Stimulated activated CD8-positive, alpha-beta memory T cell treated with anti-CD3 and anti-CD28 coated beads, Interleukin-15, amount 100 ng/mL, for 48 hours (primary cell): Measurements from ENCODE around the gene TEX29.

Experiments used
- DNase-seq, 2 donors: peaks; one replicate each; pipeline ENCODE4 v3.0.0-alpha.2; 2020; ENCODE audit warnings: low read depth in 2 of 2

TEX29 gene

DNA sequence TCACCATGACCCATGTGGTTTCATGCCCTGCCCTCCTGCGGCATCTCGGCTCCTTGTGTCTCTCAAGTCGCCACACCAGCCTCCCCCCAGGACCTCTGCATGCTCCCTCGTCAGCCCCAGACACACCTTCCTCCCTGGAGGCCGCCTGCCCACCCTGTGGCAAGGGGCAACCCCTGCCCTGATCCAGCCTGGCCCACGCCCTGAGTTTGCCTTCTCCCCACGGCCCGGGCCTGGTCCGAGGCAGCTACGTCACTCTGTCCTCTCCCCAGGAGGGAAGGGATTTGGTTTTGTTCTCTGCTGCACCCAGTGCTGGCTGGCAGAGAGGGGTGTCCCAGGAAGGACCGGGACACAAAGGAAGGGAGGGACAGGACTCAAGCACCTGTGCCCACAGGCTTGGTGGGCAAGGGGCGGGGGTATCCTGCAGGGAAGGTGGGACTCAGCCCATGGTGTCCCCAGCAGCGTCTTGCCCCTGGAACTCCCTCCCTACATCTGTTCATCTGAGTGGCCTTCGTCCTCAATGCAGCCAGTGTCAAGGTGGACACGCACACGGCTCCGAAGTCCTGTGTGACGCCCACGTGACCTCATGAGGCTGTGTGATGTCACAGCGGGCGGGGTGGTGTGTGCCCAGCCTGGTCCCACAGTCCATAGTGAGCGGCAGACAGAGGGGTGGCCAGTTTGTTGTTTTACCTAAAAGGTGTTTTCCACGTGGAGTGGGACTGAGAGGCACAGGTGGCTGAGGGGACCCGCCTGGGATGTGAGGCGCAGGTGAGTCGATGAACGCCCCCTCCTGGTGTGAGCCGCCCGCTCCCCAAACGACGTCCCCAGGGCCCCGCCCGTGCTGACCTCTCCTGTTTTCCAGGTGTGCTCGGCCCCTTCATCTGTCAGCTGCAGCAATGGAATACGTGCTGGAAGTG lies at the start of gene TEX29:
TSS of gene TEX29 (plus strand) at position 645 of the 914 bp plus-strand sequence. CDS start at position 894, 249 bp downstream.
- no peak for DNase-seq

DNA sequence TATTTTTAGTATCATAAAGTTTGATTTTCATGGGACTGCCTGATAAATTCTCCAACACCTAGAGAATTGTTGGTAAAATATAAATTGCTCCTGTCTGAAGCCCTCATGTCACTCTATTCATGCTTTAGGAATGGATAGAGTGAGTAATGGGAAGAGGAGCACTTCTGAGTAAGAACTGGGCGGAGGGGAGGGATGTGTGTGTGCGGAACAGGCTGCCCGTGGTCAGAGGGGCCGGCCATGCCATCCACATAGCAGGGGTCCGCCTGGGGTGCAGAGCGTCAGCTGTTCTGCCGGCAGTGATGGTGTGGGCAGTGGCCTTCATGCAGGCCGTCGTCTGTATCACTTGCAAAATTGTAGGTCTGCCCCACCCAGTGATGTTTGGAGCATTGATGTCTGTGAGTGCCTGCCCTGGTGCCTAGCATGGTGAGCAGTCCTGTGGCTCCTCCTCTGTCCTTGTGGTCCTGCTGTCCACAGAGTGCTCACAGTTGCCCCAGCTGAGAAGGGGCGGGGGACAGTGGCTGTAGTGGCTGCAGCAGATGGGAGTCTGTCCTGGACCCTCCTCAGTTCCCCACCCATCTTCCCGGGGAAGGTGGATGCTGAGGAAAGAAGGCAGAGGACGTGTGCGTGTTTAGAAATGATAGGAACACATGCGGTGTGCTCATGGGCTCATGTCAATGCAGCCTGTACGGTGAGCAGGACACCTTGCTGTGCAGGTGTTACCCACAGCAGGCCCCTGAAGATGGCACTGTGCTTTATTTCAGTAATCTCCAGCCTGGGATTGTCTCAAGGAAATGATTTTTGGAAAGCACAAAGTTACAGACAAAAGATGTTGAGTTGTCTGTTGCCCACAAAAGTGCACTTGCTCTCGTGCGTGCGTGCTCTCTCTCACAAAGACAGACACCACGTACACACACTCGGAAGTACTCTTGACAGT lies 49.4 kb upstream of the TEX29 start:
- no peak for DNase-seq

DNA sequence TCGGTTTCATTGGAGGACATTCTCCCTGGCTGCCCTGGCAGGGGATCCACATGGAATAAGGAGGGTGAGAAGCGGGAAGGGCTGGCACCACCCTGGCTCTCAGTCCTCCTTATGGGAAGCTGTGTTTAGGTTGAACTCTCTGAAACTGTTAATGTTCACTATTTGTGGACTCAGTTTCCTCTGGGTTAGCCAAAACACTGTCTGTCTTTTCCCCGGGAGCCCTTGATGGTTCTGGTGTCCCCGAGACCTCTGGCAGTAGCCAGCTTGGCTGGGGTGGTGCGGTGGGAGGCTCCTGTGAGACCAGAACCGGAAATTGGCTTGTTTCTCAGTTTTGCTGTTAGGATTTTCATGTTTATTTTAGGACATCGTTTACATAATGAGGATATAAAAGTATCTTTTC lies 48.3 kb upstream of the TEX29 start:
- DNase-seq, result no peak

DNA sequence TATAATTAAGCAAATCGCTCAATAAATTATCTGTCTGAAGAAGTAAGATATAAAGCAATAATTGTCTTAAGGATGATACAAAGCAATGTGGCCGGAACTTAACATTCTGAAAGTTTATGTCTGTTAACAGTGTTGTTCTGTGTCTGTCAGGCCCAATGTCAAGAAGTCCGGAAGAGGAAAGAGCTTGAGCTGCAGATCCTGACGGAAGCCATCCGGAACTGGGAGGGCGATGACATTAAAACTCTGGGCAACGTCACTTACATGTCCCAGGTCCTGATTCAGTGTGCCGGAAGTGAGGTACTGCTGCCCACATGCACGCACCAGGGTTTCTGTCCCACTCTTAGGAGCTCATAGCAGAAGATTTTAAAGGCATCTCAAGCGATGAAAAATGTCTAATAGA lies 45.1 kb upstream of the TEX29 start:
- DNase-seq, result no peak

DNA sequence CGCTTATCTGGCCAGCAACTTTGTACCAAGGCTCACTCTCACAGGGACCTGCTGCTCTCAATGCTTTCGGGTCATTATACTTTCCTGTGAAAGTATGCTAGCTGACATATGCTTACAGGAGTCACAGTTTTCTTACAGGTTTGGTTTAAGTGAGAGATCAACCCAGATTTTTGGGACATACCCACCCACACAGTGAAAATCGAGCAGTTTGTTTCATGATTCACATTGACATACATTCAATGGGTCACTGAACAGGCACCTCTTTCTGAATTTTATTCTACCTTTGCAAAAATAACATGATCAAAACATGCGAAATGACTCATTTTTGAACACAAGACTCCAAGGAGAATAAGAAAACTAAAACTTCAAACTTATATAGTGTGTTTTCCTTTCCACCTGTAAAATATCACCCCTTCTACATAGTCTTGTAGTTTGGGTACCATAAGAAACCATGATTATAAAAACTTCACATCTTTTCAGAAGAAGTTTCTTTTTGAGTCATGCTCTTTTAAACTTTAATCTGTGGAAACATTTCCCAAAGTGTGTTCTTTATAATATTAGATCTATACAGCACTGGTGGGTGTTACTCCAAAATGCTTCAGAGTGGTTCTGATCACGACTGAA lies 44.3 kb upstream of the TEX29 start:
- no peak for DNase-seq

DNA sequence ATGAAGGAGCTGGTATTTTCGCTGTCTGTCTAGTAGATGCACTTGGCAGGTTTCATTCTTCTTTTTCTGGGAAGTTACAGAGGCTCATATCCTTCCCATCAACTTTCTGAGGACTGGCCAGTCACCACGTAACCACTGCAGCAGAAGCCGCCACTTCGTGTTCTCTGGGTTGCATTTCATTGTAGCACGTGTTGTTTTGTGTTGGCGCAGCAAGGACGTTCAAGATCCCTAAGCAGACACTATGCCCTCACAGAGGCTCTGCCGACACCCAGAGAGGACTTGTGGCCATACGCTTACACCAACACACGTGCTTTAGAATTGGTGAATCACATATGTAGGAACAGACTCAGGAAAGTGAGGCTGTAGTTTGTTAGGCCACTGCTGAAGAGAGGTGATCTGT lies 42.2 kb upstream of the TEX29 start:
- no peak for DNase-seq

DNA sequence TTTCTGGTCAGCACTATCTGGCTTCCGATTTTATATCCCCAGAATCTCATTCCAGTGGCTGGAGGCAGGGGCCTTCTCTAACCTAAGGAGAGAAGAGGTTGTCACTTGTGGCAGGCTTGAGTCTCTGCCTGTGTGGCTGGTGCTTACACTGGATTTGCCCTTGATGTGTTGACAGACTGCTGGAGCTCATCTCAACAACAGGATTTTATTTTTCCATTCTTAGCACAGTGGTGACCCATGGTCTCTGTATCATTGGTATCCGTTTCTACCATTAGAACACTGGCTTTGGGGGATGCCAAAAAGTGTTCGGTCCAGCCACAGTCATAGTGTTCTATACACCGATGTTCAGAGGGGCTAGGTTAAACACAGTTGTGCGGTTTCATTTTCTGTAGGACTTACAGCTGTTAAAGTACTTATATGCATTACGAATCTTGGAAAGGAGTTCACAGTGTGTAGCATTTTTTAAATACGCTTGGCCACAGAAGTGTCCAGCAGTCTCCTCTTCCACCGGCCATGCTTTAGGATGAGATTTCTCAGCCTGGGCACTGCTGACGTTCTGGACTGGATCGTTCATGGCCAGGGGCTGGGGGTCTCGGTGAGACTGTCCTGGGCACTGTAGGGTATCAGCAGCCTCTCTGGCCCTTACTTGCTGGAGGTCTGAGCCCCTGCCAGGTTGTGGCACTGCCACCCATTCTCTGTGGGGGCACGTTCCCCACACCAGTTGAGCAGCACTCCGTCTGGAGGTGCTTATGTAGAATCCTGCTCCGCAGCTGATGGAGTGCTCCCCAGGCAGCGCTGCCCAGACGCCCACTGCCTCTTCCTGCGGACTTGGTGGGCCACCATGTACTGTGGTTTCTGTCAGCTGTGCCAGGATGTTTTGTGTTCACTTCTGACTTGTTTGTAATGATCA lies 41.4 kb upstream of the TEX29 start:
- no peak for DNase-seq

DNA sequence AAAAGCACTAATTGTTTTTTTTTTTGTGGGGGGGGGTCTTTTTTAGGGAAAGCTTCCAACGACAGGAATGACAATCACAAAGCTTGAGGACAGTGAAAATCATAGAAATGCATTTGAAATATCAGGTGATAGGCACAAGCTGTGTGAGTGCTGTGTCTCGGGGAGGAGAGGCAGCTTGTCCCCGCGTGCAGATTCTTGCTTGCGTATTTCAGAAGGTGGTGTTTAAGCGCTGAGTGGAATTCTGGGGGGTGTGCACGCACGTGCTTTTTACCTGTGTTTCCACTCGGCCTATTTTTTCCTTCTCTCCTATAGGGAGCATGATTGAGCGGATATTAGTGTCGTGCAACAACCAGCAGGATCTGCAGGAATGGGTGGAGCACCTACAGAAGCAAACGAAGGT lies 40.2 kb upstream of the TEX29 start:
- DNase-seq, result no peak

DNA sequence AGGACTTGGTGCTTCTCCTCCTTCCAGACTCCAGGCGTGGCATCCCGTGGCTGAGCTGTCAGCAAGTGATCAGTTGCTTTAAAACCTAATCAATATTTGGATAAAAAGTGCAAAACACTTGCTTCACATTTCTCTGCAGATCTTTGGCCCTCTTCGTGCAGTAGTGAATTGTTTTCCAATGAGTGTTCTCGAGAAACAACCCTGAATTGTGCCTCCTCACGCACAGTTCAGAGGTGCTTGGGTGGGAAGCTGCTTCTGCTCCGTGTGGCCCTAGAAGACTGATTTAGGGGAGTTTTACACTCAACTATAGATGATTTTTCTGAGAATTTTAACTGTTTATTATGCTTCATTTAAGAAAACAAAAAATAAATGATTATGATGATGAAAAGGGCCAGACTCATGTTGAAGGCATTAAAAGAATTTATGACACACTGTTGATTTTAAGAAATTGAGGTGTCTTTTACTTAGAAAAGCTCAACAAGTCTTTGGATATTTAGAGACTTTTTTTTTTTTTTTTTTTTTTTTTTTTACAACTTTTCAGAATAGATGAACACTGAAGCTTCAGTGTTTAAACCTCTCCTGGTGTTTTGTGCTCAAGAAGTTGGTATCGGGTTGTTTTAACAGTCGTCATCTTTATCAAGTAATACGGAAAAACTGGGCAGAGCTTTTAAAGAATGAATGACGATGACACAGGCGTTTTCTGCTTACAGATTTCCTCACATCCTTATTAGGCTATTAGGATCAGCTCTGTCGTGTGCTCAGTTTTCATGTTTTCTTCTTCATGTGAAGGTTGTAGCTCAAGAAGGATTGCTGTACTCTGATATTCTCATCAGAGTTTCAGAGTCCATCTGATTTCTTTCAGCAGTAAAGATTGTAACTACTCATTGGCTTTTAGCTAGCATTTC lies 39.5 kb upstream of the TEX29 start:
- DNase-seq, result no peak

DNA sequence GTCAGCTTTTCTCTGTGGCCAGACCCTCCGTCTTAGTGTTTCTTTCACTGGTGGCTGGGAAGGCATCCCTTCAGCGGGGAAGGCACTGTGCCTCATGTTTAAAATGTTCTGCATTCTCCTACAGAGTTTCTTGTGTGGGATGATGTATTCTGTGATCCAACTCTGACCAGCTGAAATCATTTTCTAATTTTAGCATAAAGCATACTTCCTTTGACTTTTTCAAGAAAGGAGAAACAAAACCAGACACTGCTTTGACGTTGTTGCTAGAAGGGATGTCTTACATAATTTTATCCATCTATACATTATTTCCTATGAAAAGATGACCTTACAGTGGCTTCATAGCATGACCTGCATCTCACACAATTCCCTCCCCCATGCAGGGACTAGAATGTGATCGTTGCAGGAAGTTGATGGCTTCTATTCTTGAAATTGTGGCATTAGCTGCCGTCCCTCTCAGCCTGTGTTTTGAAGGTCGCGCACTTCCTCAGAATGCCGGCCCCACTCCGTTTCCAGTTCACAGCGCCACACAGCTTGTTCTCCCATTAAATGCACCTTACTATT lies 38.6 kb upstream of the TEX29 start:
- no peak for DNase-seq

DNA sequence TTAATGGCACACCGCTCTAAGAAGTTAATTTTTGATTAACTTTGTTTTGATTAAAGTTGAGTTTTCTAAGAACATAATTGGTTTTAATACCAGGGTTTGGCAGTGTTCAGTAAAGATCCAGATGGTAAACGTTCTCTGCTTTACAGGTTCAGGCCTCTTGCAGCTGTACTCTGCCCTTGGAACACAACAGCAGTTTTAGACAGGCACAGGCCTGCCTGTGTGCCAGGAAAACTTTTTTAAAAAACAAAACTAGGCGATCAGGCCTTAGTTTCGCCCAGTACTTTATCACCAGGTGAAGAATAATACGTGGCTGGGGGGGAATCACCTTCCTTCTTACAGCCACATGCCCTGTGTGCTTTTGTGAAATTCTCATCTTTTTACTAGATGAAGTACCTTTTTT lies 38.0 kb upstream of the TEX29 start:
- no peak for DNase-seq

DNA sequence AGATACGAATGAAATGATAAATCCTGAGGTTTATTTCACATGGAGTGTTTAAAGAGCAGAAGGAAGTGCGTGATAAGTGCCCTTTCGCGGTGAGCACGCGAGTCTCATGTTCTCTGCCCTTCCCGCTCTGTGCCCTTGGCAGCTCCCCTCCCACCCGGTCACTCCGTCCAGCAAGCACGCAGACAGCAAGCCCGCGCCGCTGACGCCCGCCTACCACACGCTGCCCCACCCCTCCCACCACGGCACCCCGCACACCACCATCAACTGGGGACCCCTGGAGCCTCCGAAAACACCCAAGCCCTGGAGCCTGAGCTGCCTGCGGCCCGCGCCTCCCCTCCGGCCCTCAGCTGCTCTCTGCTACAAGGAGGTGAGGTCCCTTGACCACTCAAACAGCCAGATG lies 37.4 kb upstream of the TEX29 start:
- DNase-seq, result no peak

DNA sequence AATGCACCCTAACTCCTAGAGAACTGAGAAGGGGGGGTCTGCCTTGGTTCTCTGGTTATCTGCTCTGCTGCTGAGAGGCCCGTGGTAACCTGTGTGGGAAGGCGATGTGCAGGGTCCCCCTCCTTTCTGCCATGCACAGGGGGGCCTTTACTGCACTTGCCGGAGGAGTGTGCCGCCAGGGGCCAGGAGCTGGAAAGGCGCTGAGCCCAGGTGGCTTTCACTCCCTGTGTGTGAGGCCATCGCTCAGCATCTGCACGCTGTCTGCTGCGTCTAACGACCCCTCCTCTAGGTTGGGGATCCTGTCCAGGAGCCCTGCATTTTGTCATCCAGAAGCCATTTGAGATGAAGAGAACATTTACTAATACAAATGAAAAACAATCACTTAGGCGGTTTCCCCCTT lies 37.0 kb upstream of the TEX29 start:
- DNase-seq, result no peak

DNA sequence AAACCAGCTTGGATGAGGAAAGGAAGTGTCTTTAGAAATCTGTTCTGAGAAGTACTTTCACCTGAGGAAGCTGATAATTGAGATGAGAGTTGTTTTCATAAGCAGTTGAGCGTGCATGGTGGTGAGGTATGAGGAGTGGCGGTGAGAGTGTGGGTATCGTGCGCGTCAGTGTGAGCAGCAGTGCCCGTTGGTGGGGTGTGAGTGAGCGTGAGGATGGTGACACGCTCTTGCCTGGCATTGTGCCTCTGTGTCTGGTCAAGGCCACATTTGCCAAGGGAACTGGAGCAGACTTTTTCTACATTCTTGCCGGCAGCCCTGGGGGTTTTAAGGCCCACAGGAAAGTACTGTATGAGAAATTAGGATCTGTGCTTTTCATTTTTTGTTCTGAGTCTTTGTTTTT lies 36.5 kb upstream of the TEX29 start:
- no peak for DNase-seq

DNA sequence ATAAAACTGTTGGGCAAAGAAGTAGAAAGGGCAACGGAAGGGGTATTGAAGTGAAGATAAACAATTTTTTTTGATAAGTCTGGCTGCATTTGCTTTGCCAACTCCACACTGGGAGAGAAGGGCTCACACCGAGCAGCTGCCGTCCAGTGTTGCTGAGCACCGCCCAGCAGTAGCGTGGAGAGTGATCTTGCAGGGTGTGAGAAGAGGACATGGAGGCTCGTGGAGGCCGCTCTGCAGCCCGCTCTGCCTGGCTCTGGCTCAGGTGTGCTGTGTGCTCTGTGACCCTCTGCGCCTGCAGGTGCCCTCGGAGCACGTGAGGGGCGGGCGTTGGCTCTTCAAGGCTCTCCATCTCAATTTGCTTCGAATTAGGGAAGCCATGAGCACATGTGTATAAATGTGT lies 35.9 kb upstream of the TEX29 start:
- DNase-seq, result no peak

DNA sequence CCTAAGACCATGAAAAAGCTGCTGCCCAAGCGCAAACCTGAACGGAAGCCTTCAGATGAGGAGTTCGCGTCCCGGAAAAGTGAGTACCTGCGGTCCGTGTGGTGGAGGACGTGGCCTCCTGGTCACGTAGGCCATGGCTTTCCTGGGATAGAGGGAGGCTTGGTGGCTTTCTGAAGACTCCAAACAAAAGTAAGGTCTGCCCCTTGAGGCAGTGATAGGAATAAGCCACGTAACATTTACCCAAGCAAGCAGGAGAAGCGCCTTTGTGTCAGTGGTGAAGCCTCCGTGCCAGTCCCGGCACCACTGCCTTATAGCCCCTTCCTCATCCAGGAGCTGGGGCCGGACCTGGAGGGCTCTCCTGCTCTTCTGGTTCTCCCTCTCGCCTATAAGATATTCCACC lies 34.3 kb upstream of the TEX29 start:
- no peak for DNase-seq

DNA sequence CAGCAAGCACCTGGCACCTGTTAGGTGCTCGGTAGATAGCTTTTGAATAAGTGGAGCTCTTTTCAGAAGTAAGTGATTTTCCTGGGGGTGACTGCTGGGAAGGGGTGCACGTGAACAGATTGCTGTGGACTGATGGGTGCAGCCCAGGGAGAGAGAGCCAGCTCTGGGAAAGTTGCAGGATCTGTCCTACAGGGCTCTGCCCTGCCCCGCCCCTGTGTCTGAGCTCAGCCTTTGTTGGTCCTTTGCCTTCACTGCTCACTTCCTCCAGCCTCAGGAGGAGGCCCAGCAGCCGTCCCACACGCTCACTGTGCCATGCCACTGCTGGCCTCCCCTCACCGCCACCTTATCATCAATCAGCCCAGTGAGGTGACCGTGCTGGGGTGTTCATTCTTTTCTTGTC lies 33.7 kb upstream of the TEX29 start:
- no peak for DNase-seq

DNA sequence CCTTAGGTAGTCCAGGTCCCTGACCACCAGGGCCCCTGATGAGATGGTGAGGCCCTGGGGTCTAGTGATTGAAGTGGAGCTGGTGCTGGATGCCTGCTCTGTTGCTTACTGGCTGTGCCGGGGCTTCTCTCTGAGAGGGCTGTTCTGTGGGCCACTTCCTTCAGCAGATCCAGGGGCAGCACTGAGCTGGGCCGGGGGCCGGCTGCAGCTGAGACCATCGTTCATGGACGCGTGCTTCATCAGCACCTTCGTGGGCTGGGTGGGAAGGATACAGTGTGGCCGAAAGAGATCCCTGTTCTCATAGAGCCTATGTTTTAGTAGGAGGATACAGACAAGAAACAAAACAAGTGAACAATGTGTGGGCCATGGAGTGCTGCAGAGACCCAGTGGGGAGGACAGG lies 33.2 kb upstream of the TEX29 start:
- no peak for DNase-seq

DNA sequence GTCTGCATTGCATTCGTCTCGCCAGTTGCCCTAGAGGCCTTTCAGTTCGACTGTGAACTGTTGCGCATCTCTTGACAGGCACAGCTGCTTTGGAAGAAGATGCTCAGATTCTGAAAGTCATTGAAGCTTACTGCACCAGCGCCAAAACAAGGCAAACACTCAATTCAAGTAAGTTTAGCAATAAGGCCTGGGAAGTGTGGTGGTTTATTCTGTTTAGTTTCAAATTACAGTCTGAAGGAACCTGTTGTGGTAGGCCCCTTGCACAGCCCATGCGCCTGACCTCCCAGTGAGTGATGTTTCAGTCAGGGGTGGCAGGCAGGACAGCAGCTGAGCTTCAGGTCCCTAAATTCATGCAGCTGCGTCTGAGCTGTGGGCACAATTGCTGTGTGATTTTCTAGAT lies 32.2 kb upstream of the TEX29 start:
- DNase-seq, result no peak

DNA sequence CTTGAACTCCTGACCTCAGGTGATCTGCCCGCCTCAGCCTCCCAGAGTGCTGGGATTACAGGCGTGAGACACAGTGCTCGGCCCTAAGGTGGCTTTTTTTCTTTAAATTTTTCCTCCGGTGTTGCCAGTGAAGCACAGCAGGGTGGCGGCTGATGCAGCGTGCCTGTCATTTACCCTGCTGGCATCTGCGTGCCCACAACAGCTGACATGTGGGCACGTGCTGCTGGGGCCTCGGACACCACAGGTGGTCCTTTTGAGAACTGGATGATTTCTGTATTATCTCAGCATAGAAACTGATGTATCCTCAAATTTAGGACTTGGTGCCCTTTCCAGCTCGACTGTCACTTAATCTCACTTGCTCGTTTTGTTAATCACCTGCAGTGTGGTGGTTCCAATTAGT lies 31.2 kb upstream of the TEX29 start:
- DNase-seq, result no peak
